Liver (tissue), 9 donors: Measurements from ENCODE around the gene PRR23E. TPM values are rescaled to one million over a fixed set of nuclear protein-coding genes. Genes with fewer than 3 reads are reported as not detected.

Source experiments
- DNase-seq: peaks from one replicate; pipeline ENCODE4 v3.0.0-alpha.2; 2017; ENCODE audit warnings: low spot score
- H3K27ac ChIP-seq, 2 donors: one replicate each; pipeline ENCODE4 v1.7.0; 2013; ENCODE audit warnings: inconsistent platforms in 2 of 2, low read length in 2 of 2, control low read depth in 1 of 2, low read depth in 1 of 2, mild to moderate bottlenecking in 1 of 2
- H3K27me3 ChIP-seq, 4 donors: one replicate each; pipeline versions ENCODE4 v1.6.1 to v1.7.0; 2013; ENCODE audit warnings: low read length in 3 of 4, inconsistent platforms in 1 of 4, mild to moderate bottlenecking in 1 of 4, moderate library complexity in 1 of 4; ENCODE audit not compliant: control insufficient read depth in 4 of 4, insufficient read depth in 4 of 4
- H3K36me3 ChIP-seq, 4 donors: one replicate each; pipeline versions ENCODE4 v1.6.1 to v1.7.0; 2013; ENCODE audit warnings: low read length in 3 of 4, mild to moderate bottlenecking in 3 of 4, low read depth in 1 of 4, moderate library complexity in 1 of 4; ENCODE audit not compliant: control insufficient read depth in 4 of 4, insufficient read depth in 3 of 4
- H3K4me1 ChIP-seq, 4 donors: one replicate each; pipeline versions ENCODE4 v1.6.1 to v1.7.0; 2013; ENCODE audit warnings: low read length in 3 of 4, mild to moderate bottlenecking in 3 of 4, moderate library complexity in 1 of 4; ENCODE audit not compliant: control insufficient read depth in 4 of 4, insufficient read depth in 4 of 4
- H3K4me3 ChIP-seq, 3 donors: one replicate each; pipeline versions ENCODE4 v1.6.1 to v1.7.0; 2013; ENCODE audit warnings: low read length in 3 of 3, control low read depth in 1 of 3, low read depth in 1 of 3, mild to moderate bottlenecking in 1 of 3
- H3K9ac ChIP-seq, 2 donors: one replicate each; pipeline ENCODE4 v1.7.0; 2013; ENCODE audit warnings: low read length in 2 of 2, mild to moderate bottlenecking in 2 of 2, moderate library complexity in 2 of 2, control low read depth in 1 of 2, low read depth in 1 of 2
- H3K9me3 ChIP-seq, 4 donors: one replicate each; pipeline versions ENCODE4 v1.6.1 to v1.7.0; 2013; ENCODE audit warnings: low read length in 3 of 4; ENCODE audit not compliant: control insufficient read depth in 4 of 4
- EGR1 ChIP-seq, 2 donors: IDR thresholded peaks; 2 replicates each; pipeline ENCODE4 v1.6.1; 2016 to 2018; ENCODE audit warnings: antibody characterized with exemption in 2 of 2, low read depth in 2 of 2
- FOXA1 ChIP-seq: IDR thresholded peaks from 2 replicates; pipeline ENCODE4 v1.6.1; 2016; ENCODE audit warnings: antibody characterized with exemption
- FOXA2 ChIP-seq: IDR thresholded peaks from 2 replicates; pipeline ENCODE4 v1.6.1; 2016; ENCODE audit warnings: antibody characterized with exemption
- GABPA ChIP-seq, 2 donors: IDR thresholded peaks in 1 of 2; conservative IDR thresholded peaks in 1 of 2; 2 replicates each; pipeline ENCODE4 v1.6.1; 2016; ENCODE audit warnings: antibody characterized with exemption in 2 of 2, mild to moderate bottlenecking in 1 of 2, moderate library complexity in 1 of 2
- HNF4G ChIP-seq: IDR thresholded peaks from 2 replicates; pipeline ENCODE4 v1.6.1; 2016; ENCODE audit warnings: antibody characterized with exemption
- JUND ChIP-seq, 2 donors: IDR thresholded peaks; 2 replicates each; pipeline ENCODE4 v1.6.1; 2016; ENCODE audit warnings: antibody characterized with exemption in 2 of 2
- NR2F2 ChIP-seq: IDR thresholded peaks from 2 replicates; pipeline ENCODE4 v1.6.1; 2016; ENCODE audit warnings: antibody characterized with exemption
- RXRA ChIP-seq, 2 donors: IDR thresholded peaks; 2 replicates each; pipeline ENCODE4 v1.6.1; 2017 to 2018; ENCODE audit warnings: antibody characterized with exemption in 2 of 2, mild to moderate bottlenecking in 1 of 2
- SP1 ChIP-seq: IDR thresholded peaks from 2 replicates; pipeline ENCODE4 v1.6.1; 2018; ENCODE audit warnings: antibody characterized with exemption, mild to moderate bottlenecking
- TAF1 ChIP-seq: conservative IDR thresholded peaks from 2 replicates; pipeline ENCODE4 v1.6.1; 2016; ENCODE audit warnings: antibody characterized with exemption, mild to moderate bottlenecking
- YY1 ChIP-seq: IDR thresholded peaks from 2 replicates; pipeline ENCODE4 v1.6.1; 2016; ENCODE audit warnings: antibody characterized with exemption, mild to moderate bottlenecking
- WGBS: extraction: QIAGEN DNeasy Blood & Tissue Kit; methylation state at CpG from one replicate; pipeline ENCODE4 v1.1.7; 2013; 5-methylcytosine and 5-hydroxymethylcytosine counted together
- polyA plus RNA-seq, 2 donors: library from polyadenylated mRNA; stranded (reverse) in 1 of 2; unstranded in 1 of 2; fragments of 200-250 nt in 1 of 2; fragments of >200 nt in 1 of 2; fragmentation: Nextera tagmentation in 1 of 2; extraction: Ambion mirVana in 1 of 2; gene quantifications; one replicate each; pipeline versions ENCODE4 v1.2.1 to v1.2.3, GENCODE V29; 2013 to 2015
- total RNA-seq, 2 donors: library from RNA; depleted of rRNA; stranded (reverse); fragments of >200 nt; gene quantifications; one replicate each; pipeline ENCODE4 v1.2.3, GENCODE V29; 2014
- TF ChIP-seq, protein P1 (sequence below): fragments of 150-350 bp; IDR thresholded peaks from 2 replicates; pipeline ENCODE4 v1.5.1; 2017; ENCODE audit warnings: improper control_type of control experiment, low read depth, low read length; ENCODE audit not compliant: missing input control
- TF ChIP-seq, protein P2 (sequence below): IDR thresholded peaks from 2 replicates; pipeline ENCODE4 v1.6.1; 2016; ENCODE audit warnings: antibody characterized with exemption
- TF ChIP-seq, protein P3 (sequence below): IDR thresholded peaks from 2 replicates; pipeline ENCODE4 v1.6.1; 2016; ENCODE audit warnings: antibody characterized with exemption
- TF ChIP-seq, protein P4 (sequence below): IDR thresholded peaks from 2 replicates; pipeline ENCODE4 v1.6.1; 2016; ENCODE audit warnings: antibody characterized with exemption, mild to moderate bottlenecking
- TF ChIP-seq, protein P5 (sequence below): IDR thresholded peaks from 2 replicates; pipeline ENCODE4 v1.6.1; 2016; ENCODE audit warnings: antibody characterized with exemption
- donor health status: healthy.
- donor health status: healthy.
- donor health status: healthy.
- donor health status: healthy.
- donor health status: healthy.

PRR23E gene
- total and polyA plus RNA-seq, 4 donors: not detected

DNA sequence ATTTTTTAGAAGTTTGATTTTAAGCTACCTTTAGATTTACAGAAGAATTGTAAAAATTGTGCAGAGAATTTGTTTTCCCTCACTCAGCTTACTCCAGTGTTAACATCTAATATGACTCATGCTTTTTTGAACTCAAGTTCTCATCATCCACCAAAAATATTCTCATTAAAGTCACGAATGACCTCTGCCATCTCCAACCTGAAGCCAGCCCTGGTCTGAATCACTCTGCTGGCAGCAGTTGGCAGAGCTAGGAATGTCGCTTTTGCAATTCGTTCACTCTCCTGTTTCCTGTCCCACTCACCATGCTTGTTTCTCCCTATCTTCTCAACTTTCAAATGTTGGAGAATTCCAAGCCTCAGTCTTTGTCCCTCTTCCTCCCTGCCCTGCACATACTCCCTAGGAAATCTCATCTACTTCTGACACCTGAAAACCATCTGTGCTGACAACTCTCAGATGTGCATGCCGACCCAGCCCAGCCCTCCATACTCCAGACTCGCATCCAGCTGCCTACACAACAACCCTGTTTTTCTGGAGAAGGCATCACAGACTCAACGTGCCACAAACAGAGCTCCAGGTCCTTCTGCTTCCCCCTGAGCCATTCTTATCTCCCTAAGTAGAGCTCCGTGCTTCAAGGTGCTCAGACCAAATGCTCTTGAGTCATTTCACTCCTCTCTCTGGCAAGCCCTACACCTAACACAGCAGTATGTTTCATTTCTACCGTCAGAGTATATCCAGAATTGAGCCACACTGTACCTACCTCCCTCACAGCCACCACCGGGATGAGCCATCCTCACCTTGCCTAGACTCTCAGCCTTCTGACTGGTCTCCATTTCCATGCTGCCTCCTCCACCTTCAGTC is 24.9 kb downstream of the PRR23E start (continued):
- TF ChIP-seq, protein P1, sequence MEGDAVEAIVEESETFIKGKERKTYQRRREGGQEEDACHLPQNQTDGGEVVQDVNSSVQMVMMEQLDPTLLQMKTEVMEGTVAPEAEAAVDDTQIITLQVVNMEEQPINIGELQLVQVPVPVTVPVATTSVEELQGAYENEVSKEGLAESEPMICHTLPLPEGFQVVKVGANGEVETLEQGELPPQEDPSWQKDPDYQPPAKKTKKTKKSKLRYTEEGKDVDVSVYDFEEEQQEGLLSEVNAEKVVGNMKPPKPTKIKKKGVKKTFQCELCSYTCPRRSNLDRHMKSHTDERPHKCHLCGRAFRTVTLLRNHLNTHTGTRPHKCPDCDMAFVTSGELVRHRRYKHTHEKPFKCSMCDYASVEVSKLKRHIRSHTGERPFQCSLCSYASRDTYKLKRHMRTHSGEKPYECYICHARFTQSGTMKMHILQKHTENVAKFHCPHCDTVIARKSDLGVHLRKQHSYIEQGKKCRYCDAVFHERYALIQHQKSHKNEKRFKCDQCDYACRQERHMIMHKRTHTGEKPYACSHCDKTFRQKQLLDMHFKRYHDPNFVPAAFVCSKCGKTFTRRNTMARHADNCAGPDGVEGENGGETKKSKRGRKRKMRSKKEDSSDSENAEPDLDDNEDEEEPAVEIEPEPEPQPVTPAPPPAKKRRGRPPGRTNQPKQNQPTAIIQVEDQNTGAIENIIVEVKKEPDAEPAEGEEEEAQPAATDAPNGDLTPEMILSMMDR: no peak

DNA sequence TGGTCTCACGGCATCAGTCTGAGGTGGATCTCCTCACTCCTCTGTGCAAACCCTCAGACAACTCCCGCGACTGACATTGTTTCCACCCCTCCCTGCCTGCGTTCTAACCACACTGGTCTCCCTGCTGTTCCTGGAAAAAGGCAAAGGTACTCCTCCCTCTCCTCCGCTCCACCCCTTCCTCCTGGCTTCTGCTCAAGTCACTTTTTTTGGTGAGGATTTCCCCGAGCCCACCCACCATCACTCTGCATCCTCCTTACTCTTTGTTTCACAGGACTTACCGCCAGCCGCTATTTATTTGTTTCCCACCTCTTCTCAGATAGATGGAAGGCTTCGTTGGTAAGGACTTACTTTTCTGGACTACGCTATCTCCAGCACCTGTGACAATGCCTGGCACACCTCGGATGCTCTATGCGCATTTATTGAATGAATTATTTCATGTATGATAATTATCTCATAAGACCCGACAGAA is 25.6 kb downstream of the PRR23E start:
- no peak overlapping the region for H3K9ac ChIP-seq
- H3K9me3 ChIP-seq: no peaks in the 10 kb centered on the region
- H3K4me1 ChIP-seq: no peaks in the 10 kb centered on the region
- H3K36me3 ChIP-seq: no peaks in the 10 kb centered on the region
- DNase-seq: no peak
- no peak overlapping the region for H3K27ac ChIP-seq
- TF ChIP-seq RXRA (IDR thresholded peaks at IDR 0.05) (no peak), JUND (IDR thresholded peaks at IDR 0.05) (no peak), TAF1 (no peak), EGR1 (IDR thresholded peaks at IDR 0.05; ENCODE audit: low read depth in 2 of 2) (no peak), HNF4G (no peak), FOXA1 (no peak)
- TF ChIP-seq, protein P2, sequence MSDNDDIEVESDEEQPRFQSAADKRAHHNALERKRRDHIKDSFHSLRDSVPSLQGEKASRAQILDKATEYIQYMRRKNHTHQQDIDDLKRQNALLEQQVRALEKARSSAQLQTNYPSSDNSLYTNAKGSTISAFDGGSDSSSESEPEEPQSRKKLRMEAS: no peak
- no peak overlapping the region for H3K4me3 ChIP-seq
- 66% methylated on average over 13 of the region's 13 CpGs for WGBS
- peaks cover 0 to 20% (median 5%) of the 10 kb centered on the region in 4 donors for H3K27me3 ChIP-seq

DNA sequence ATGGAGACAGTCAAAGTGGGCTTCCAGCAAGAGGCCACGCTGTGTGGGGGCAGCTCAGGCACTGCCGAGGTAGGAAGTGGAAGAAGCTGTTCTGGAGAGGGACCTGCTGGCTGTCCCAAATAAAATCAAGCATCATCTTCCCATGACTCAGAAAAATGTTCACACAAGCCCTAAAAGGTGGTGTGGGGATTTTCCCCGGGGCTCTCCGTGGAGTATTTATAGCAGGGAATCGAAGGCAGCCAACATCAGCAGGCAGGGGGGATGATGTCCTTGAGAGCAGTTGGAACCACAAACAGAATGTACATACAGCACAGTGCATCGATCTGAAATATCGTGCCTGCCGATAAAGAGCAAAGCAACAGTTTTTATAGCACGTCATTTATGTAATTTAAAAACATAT is 27.6 kb downstream of the PRR23E start:
- Histone ChIP-seq H3K4me1 (no peaks in the 10 kb centered on the region), H3K36me3 (no peaks in the 10 kb centered on the region), H3K4me3 (no peak overlapping the region), H3K9me3 (peaks cover 0 to 2% (median 0%) of the 10 kb centered on the region in 4 donors), H3K9ac (no peak overlapping the region), H3K27ac (no peak overlapping the region), H3K27me3 (peaks cover 0 to 20% (median 5%) of the 10 kb centered on the region in 4 donors)
- TF ChIP-seq GABPA (IDR thresholded peaks at IDR 0.05 in 1 of 2, conservative IDR thresholded peaks at IDR 0.05 in 1 of 2): no peak
- TF ChIP-seq, protein P3, sequence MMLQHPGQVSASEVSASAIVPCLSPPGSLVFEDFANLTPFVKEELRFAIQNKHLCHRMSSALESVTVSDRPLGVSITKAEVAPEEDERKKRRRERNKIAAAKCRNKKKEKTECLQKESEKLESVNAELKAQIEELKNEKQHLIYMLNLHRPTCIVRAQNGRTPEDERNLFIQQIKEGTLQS: no peak
- no peak for TF ChIP-seq TAF1
- TF ChIP-seq, protein P4, sequence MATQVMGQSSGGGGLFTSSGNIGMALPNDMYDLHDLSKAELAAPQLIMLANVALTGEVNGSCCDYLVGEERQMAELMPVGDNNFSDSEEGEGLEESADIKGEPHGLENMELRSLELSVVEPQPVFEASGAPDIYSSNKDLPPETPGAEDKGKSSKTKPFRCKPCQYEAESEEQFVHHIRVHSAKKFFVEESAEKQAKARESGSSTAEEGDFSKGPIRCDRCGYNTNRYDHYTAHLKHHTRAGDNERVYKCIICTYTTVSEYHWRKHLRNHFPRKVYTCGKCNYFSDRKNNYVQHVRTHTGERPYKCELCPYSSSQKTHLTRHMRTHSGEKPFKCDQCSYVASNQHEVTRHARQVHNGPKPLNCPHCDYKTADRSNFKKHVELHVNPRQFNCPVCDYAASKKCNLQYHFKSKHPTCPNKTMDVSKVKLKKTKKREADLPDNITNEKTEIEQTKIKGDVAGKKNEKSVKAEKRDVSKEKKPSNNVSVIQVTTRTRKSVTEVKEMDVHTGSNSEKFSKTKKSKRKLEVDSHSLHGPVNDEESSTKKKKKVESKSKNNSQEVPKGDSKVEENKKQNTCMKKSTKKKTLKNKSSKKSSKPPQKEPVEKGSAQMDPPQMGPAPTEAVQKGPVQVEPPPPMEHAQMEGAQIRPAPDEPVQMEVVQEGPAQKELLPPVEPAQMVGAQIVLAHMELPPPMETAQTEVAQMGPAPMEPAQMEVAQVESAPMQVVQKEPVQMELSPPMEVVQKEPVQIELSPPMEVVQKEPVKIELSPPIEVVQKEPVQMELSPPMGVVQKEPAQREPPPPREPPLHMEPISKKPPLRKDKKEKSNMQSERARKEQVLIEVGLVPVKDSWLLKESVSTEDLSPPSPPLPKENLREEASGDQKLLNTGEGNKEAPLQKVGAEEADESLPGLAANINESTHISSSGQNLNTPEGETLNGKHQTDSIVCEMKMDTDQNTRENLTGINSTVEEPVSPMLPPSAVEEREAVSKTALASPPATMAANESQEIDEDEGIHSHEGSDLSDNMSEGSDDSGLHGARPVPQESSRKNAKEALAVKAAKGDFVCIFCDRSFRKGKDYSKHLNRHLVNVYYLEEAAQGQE: no peak
- TF ChIP-seq FOXA1: no peak
- TF ChIP-seq, protein P5, sequence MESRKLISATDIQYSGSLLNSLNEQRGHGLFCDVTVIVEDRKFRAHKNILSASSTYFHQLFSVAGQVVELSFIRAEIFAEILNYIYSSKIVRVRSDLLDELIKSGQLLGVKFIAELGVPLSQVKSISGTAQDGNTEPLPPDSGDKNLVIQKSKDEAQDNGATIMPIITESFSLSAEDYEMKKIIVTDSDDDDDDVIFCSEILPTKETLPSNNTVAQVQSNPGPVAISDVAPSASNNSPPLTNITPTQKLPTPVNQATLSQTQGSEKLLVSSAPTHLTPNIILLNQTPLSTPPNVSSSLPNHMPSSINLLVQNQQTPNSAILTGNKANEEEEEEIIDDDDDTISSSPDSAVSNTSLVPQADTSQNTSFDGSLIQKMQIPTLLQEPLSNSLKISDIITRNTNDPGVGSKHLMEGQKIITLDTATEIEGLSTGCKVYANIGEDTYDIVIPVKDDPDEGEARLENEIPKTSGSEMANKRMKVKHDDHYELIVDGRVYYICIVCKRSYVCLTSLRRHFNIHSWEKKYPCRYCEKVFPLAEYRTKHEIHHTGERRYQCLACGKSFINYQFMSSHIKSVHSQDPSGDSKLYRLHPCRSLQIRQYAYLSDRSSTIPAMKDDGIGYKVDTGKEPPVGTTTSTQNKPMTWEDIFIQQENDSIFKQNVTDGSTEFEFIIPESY: no peak
- no peak for TF ChIP-seq NR2F2
- TF ChIP-seq, protein P1: no peak
- TF ChIP-seq, protein P2: no peak
- no peak for TF ChIP-seq YY1
- TF ChIP-seq RXRA (IDR thresholded peaks at IDR 0.05): no peak
- no peak for TF ChIP-seq JUND (IDR thresholded peaks at IDR 0.05)
- no peak for TF ChIP-seq FOXA2
- TF ChIP-seq EGR1 (IDR thresholded peaks at IDR 0.05; ENCODE audit: low read depth in 2 of 2): no peak
- no peak for TF ChIP-seq HNF4G
- TF ChIP-seq SP1: no peak
- WGBS: 70% methylated on average over 9 of the region's 9 CpGs
- DNase-seq: no peak
